SU-DHL-6 (cell line): Measurements from ENCODE around the gene PDXP.

Source experiments
- EZH2phosphoT487 ChIP-seq: fragments of 200-600 bp; sonication (generic), shearing (Covaris generic); conservative IDR thresholded peaks from 2 replicates; pipeline ENCODE4 v1.6.1; 2018; ENCODE audit warnings: mild to moderate bottlenecking, antibody characterized with exemption, low read length, moderate library complexity, mixed read lengths
- TF ChIP-seq, protein P1 (sequence below): fragments of 200-600 bp; sonication (generic); IDR thresholded peaks from one replicate; pipeline ENCODE4 v1.5.1; 2017; ENCODE audit warnings: antibody characterized with exemption, mild to moderate bottlenecking, low read length, moderate library complexity; ENCODE audit not compliant: insufficient read depth, poor library complexity, severe bottlenecking

DNA sequence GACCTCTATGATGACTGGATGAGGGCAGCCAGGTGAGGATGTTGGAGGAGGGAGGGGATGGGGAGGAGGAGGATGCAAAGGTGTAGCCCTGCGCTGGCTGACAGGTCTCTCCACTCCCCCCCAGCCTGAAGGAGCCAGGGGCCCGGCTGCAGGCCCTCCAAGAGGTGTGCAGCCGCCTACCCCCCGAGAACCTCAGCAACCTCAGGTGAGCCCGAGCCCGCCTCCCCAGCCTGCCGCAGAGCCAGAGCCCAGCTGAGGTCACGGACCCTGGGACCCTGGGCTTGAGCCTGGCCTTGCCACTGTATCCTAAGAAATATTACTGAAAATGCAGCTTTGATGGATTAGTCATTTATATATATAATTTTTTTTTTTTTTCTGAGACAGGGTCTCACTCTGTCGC lies 11.2 kb upstream of the PDXP start:
- TF ChIP-seq, protein P1, sequence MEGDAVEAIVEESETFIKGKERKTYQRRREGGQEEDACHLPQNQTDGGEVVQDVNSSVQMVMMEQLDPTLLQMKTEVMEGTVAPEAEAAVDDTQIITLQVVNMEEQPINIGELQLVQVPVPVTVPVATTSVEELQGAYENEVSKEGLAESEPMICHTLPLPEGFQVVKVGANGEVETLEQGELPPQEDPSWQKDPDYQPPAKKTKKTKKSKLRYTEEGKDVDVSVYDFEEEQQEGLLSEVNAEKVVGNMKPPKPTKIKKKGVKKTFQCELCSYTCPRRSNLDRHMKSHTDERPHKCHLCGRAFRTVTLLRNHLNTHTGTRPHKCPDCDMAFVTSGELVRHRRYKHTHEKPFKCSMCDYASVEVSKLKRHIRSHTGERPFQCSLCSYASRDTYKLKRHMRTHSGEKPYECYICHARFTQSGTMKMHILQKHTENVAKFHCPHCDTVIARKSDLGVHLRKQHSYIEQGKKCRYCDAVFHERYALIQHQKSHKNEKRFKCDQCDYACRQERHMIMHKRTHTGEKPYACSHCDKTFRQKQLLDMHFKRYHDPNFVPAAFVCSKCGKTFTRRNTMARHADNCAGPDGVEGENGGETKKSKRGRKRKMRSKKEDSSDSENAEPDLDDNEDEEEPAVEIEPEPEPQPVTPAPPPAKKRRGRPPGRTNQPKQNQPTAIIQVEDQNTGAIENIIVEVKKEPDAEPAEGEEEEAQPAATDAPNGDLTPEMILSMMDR: no peak
- TF ChIP-seq EZH2phosphoT487: no peak
